G401 (cell line): ENCODE results near the gene ZCCHC12. TPM values are rescaled to one million over a fixed set of nuclear protein-coding genes. Genes with fewer than 3 reads are reported as not detected.
"Not testable (repeated sequence)": the region's sequence is repeated elsewhere in the genome, so short reads cannot be mapped to it uniquely, and the experiment has no call there.

Experiments used
- DNase-seq: peaks from one replicate; pipeline ENCODE4 v3.0.0-alpha.2; 2015; ENCODE audit warnings: low spot score
- in situ Hi-C: cut with HindIII; loops from 2 replicates; pipeline ENCODE4 v1.10.0; 2016; ENCODE audit warnings: low sequenced_read_pairs, mixed read lengths
- total RNA-seq: library from RNA; depleted of rRNA; stranded (reverse); fragments of >200 nt; shearing (Covaris generic); gene quantifications from 2 replicates; pipeline ENCODE4 v1.2.3, GENCODE V29; 2014; rRNA removed

Gene ZCCHC12
- total RNA-seq = not detected in 2 replicates

DNA sequence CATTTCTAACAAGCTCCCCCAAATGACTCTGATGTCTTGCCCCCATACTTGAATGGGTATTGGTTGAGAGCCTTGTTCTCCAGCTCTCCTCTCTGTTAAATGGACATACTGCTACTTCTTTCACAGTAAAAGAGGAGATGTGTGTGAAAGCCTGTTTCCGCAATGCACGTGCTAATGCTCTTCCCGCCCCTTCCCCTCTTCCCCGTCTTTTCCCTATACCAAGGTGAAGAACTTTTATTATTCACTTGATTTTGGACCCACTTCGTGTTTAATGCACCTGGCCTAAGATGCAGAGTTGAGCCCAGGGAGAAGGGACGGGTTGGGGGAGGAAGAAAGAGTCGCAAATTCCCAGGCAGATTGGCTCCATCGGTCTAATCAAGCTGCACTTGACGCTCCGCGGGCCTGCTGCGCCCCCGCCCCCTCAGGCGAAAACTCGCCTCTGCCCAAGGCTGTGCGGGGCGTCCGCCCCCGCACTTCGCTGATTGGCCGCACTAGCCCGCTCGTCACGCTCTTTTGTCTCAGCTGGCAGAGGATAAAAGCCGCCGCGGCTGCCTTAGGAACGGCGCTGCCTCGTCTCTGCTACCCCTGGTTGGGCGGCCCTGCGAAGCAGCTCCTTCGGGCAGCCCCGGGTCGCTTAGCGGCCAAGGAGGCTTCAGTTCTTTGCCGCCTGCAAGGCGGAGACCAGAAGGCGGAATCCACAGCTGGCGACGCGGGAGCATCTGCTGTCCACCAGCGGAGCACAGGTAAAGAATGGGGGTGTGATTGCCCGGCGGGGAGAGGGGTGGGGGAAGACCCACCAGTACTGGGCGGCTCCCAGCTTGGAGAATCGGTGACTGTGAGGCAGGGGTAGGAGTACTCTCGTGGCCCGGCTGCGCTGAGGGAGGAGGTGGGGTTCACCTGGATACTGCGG is at the start of gene ZCCHC12:
Gene ZCCHC12 (plus strand): TSS at position 562 of the 910 bp plus-strand sequence. CDS start 1,421 bp downstream, outside the sequence.
- DNase-seq = peak; percentile 79
- in situ Hi-C loops = no loop called here

GRCh38 chrX:118779581-118779980 is 44.0 kb upstream of the ZCCHC12 start:
- no peak for DNase-seq
- in situ Hi-C loops = no loop called here

DNA sequence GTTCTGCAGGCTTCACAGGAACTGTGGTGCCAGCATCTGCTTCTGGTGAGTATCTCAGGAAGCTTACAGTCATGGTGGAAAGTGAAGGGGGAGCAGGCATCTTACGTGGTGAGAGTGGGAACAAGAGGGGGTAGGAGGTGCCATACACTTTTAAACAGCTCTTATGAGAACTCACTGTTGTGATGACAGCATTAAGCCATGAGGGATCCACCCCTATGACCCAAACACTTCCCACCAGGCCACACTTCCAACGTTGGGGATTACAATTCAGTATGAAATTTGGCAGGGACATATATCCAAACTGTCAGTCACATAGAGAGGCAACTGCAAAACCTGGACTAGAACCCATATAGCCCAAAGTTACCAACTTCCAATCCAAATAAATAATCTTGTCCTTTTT is 43.1 kb upstream of the ZCCHC12 start:
- in situ Hi-C loops = no loop called here
- DNase-seq = no peak

DNA sequence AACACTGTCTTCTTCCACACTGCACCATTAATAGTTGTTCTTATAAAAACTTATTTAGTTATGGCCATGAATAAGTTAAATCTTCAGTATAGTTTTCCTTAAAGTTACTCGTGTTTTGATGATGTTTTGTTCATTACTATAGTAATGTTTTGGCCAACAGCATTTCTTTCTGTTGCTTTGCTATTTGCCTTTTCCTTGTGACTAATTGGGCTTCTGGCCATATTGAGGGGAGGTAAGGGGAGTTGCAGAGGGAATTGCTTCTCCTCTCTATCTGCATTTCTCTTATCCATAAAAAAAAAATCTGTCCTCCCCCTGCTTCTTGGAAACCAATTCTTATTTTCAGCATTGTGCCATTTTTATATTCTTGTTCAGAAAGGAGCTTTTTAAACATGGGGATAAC is 42.7 kb upstream of the ZCCHC12 start:
- in situ Hi-C loops = no loop called here
- DNase-seq = no peak

GRCh38 chrX:118795528-118796280 is 27.9 kb upstream of the ZCCHC12 start:
- in situ Hi-C loops = no loop called here
- DNase-seq = no peak

GRCh38 chrX:118802857-118803256 is 20.8 kb upstream of the ZCCHC12 start:
- DNase-seq = no peak
- in situ Hi-C loops = no loop called here

DNA sequence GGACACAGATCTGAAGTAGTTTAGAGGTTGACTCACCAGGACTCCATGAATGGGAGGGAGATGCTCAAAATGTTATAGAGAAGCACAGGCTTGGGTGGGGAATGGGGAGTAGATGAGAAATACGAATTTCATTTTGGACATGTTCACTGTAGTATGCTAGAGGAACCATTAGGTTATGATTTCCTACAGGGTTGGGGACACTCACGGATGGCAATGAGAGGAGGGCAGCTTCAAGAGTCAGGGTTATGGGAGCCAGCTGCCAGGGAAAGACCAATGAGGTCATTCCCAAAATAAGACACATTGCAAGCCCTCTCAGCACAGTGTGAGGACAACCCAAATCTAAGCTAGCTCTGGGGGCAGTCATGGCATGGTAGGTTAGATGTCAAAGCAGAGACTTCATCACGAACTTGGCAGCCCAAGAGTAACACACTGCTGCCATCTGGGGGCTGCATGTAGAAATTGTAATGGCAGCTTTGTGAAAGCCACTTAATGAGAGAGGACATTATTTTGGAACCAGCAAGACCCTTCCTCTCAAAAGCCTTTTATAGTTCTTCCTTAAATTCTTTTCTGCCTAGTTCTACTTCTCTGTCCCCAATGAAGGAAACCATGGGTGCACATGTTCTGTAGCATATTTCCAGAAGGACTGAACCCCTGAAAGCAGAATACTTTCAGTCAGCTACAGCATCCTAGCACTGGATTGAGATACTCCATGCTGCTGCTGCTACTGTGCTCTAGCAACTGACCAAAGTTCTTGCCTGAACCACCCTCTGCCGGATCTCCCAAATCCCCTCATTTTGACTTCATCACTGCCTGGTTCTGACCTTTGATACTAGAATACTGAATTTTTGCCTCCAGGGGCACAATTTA is 16.2 kb upstream of the ZCCHC12 start:
- in situ Hi-C loops = no loop called here
- peak; percentile 38 for DNase-seq

DNA sequence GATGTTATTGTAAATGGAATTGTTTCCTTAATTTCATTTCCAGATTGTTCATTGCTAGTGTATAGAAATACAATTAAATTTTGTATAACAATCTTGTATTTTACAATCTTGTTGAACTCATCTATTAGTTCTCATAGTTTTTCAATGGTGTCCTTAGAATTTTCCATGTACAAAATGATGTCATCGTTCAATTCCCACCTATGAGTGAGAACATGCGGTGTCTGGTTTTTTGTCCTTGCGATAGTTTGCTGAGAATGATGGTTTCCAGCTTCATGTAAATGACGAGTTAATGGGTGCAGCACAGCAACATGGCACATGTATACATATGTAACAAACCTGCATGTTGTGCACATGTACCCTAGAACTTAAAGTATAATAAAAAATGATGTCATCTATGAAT is 6.4 kb upstream of the ZCCHC12 start:
- in situ Hi-C loops, DNase-seq: not testable (repeated sequence)

DNA sequence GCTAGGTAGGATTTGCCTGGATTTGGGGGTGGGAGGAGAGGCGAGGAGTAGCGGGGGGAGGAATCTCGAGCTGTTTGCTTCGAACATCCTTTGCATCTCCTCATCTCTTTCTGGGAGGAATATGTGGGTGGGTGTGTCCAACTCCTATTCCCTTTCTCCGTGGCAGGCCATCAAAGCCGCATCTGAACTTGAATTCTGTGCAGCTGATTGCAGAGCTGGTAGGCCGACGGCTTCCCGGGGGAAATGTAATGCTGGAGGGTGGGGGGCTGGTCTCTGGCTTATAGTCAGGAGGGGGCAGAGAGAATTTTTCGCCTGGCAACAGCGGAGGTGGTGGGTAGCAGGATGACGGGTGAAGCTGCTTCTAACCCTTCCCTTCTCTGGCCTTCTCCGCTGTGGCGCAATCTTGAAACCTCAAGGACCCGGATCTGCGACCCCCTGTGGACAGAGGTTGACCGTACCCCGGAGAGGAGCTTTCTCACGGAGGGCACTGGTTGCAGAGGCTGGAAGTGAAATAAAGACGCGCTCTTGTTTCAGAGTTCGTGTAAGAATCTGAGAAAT is 628 bp downstream of the ZCCHC12 start:
- DNase-seq = peak; percentile 33
- in situ Hi-C loops = no loop called here

- in situ Hi-C loops = no loop called here
- no peak for DNase-seq
Observed at GRCh38 chrX:118825227-118825626, 1.6 kb downstream of the ZCCHC12 start.

GRCh38 chrX:118839334-118839958 is 15.8 kb downstream of the ZCCHC12 start:
- DNase-seq = peak; percentile 59
- in situ Hi-C loops = no loop called here

DNA sequence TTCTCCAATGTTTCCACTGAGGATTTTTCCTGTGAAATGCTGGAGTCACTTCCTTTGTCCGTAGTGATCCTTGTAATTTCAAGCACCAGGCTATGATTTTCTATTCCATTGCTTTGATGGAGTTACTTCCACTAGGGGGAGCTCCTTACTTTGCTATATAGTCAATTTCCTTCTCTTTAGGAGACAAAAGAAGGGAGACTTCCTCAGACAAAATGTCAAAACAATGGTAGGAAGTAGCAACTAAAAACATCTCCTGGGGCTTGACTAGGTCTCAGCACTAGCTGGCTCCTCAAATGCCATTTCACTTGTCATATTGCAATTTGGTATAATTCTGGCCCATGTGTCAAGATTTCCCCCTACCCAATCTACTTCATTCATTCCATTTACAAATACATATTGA is 24.1 kb downstream of the ZCCHC12 start:
- in situ Hi-C loops = no loop called here
- peak; percentile 82 for DNase-seq

GRCh38 chrX:118853596-118853995 is 30.0 kb downstream of the ZCCHC12 start:
- DNase-seq = no peak
- in situ Hi-C loops = no loop called here

DNA sequence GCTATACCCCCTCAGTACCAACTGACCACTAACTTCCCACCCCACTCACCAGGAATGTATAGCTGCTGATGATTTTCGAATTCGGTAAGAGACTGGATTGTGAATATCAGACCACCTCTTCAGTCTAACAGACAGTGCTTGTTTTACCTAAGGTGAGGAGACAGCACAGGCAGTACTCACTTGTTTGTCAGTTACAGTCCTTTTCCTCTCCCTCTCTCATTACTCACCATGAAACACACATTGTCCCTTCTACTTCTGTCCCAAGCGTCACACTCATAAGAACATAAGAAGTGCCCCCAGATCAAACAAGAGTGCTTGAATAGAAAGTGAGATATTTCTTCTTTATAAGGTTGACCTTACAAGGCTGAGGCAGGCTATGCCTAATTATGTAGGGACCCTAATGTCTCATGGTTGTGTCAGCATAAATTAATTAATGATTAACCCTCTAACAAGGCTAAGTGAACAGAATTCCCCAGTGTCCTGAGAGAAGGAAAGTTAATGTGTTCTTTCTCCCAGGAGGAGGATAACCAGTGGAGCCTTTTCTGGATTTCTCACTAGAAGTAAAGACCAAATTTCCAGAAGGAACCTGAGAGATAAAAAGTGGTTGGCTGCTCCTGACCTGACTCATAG is 32.2 kb downstream of the ZCCHC12 start:
- DNase-seq = no peak
- in situ Hi-C loops = no loop called here

DNA sequence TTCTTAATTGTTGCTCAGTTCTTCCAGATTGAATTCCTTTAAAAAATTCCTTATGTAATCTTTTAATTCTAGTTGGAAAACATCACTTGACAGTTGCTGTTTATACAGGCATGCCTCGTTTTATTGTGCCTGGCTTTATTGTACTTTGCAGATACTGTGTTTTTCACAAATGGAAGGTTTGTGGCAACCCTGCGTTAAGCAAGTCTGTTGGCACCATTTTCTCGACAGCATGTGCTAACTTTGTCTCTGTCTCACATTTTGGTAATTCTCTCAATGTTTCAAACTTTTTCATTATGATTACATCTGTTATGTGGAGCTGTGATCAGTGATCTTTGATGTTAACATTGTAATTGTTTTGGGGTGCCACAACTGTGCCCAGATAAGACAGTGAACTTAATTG is 33.4 kb downstream of the ZCCHC12 start:
- in situ Hi-C loops = no loop called here
- no peak for DNase-seq

GRCh38 chrX:118861338-118861737 is 37.7 kb downstream of the ZCCHC12 start:
- in situ Hi-C loops = no loop called here
- no peak for DNase-seq

DNA sequence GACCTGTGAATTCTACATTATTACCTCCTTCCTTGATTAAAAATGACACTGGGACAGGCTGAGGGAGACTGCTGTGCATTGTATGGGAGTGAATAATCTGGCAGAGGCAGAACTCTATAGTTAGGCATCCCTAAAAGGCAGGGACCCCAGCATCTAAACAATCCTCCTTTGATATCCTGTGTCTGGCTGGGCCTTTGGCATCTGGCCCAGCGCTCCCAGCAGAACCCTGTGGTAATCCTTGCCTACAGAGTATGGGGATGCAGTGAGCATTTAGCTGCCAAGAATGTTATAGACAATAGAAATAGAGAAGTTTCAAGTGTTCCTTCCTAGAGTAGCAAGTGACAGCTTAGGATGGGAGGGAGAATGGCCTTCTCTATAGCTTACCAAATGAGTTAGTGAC is 38.5 kb downstream of the ZCCHC12 start:
- no peak for DNase-seq
- in situ Hi-C loops = no loop called here

DNA sequence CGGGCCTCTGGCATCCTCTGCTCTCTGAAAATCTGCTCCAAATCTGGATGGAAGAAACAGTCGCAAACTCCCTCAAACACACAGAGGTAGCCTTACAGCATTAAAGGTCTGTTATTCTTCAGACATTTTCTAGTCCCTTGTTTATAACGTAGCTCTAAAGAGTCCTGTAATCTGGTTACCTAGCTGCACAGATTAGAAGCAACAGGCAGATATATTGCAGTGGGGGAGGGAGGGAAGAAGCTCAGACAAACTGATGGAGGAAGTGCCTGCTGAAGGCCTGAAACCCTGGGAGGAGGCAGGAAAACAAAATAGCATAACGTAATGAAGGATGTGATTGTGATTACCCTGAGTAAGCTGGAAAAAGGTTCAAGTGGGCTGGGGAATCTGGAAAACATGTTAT is 39.4 kb downstream of the ZCCHC12 start:
- DNase-seq = no peak
- in situ Hi-C loops = no loop called here
